ENCODE measurements around the gene SLC45A2. TPM values are rescaled to one million over a fixed set of nuclear protein-coding genes. Genes with fewer than 3 reads are reported as not detected.

SLC45A2 gene
- total RNA-seq, 1 experiment from 2014 or later, result not detected

GRCh38 chr5:33941090-33941489 lies 43.4 kb downstream of the SLC45A2 start:
- Histone ChIP-seq H4K5ac (ENCODE audit: insufficient read length, low read depth, low read length) (no peak overlapping the region), H3K4me2 (ENCODE audit: insufficient read depth, insufficient read length, low read length) (no peak overlapping the region), H2BK120ac (ENCODE audit: low read depth, low read length, poor library complexity, severe bottlenecking) (no peak overlapping the region), H2BK12ac (ENCODE audit: insufficient read length, low read depth, low read length) (no peak overlapping the region), H2BK20ac (ENCODE audit: low read depth, low read length, poor library complexity, severe bottlenecking) (no peak overlapping the region), H2BK15ac (ENCODE audit: low read depth, low read length) (no peak overlapping the region), H4K20me1 (ENCODE audit: control insufficient read depth, insufficient read depth, insufficient read length) (no peaks in the 10 kb centered on the region), H3K27me3 (ENCODE audit: insufficient read depth, low read length) (peaks cover 8% of the 10 kb centered on the region; the same call in 1 of the 2 replicates), H4K91ac (ENCODE audit: insufficient read length, low read depth, low read length) (no peak overlapping the region), H3K9ac (ENCODE audit: extremely low read depth, insufficient read length, low read length) (no peak overlapping the region), H3K9me3 (ENCODE audit: control insufficient read depth, low read depth, low read length) (no peaks in the 10 kb centered on the region), H3K23ac (ENCODE audit: insufficient read length, low read depth, low read length) (no peak overlapping the region), H3K18ac (ENCODE audit: insufficient read length, low read depth, low read length) (no peak overlapping the region), H3K56ac (ENCODE audit: insufficient read length, low read depth, low read length) (no peak overlapping the region), H3K27ac (ENCODE audit: insufficient read length, low read depth, low read length) (no peak overlapping the region), H2AK5ac (ENCODE audit: insufficient read length, low read length) (no peak overlapping the region), H2AFZ (ENCODE audit: low read length) (no peak overlapping the region), H3K23me2 (ENCODE audit: insufficient read length, low read depth, low read length, poor library complexity, severe bottlenecking) (peaks cover 6% of the 10 kb centered on the region), H3K79me1 (ENCODE audit: insufficient read depth, low read depth, low read length, poor library complexity, severe bottlenecking) (no peaks in the 10 kb centered on the region), H3T11ph (ENCODE audit: low read length) (no peak overlapping the region), H4K8ac (replicated peaks; ENCODE audit: insufficient read length, low read depth, low read length) (no peak overlapping the region), H3K79me2 (ENCODE audit: insufficient read depth, low read length) (no peaks in the 10 kb centered on the region), H2BK5ac (ENCODE audit: insufficient read length, low read length) (no peak overlapping the region), H3K14ac (ENCODE audit: insufficient read depth, low read length) (no peak overlapping the region), H3K4ac (ENCODE audit: low read depth, low read length) (no peak overlapping the region), H3K4me1 (ENCODE audit: insufficient read depth, low read length) (0 out of 2 replicates have a peak, but pooled peaks cover 2% of the 10 kb centered on the region)
- H3K4me3 Mint-ChIP-seq, result no peak overlapping the region
- TF ChIP-seq CTCF (conservative IDR thresholded peaks at IDR 0.05), result no peak
- WGBS (ENCODE audit: extremely low coverage, insufficient read length, low lambda C conversion rate), result no CpG with 5 or more reads among the region's 5 CpGs
- H3K27ac Mint-ChIP-seq, result no peak overlapping the region
- DNase-seq, result no peak
- no peaks in the 10 kb centered on the region for H3K9me3 Mint-ChIP-seq
- no peaks in the 10 kb centered on the region for H3K36me3 Mint-ChIP-seq (ENCODE audit: insufficient read depth in 1 of 3, low read depth in 3 of 3)
- peaks cover 13 to 22% of the 10 kb centered on the region in 2 experiments; a peak in 3 of 4 replicates for H3K4me1 Mint-ChIP-seq
- H3K27me3 Mint-ChIP-seq (ENCODE audit: low read depth), result peaks cover 30% of the 10 kb centered on the region
